Ovary (tissue), 1 donor: ENCODE data around the gene TJAP1.

Experiments used
- EP300 ChIP-seq: sonication (generic); formaldehyde crosslinking; IDR thresholded peaks from one replicate; pipeline ENCODE4 v1.6.1; 2017; ENCODE audit warnings: antibody characterized with exemption
- POLR2A ChIP-seq: fragments of 450-650 bp; IDR thresholded peaks from one replicate; pipeline ENCODE4 v1.6.1; 2017; ENCODE audit warnings: antibody characterized with exemption, mild to moderate bottlenecking, moderate library complexity

- no peak for TF ChIP-seq POLR2A
- TF ChIP-seq EP300, result no peak
Observed at GRCh38 chr6:43445576-43445975, 31.8 kb upstream of the TJAP1 start.
